H7 (cell line): ENCODE data around the gene FAR1. TPM values are rescaled to one million over a fixed set of nuclear protein-coding genes. Genes with fewer than 3 reads are reported as not detected.
"Not testable (repeated sequence)": the region's sequence is repeated elsewhere in the genome, so short reads cannot be mapped to it uniquely, and the experiment has no call there.

Source experiments
- DNase-seq: peaks from one replicate; pipeline ENCODE4 v3.0.0; 2012
- H3K27me3 ChIP-seq: 2 replicates; pipeline ENCODE4 v1.6.0; 2011; ENCODE audit warnings: mild to moderate bottlenecking, low read length; ENCODE audit not compliant: control insufficient read depth, insufficient read depth
- H3K36me3 ChIP-seq: replicated peaks from 2 replicates; pipeline ENCODE4 v1.5.1; 2011; ENCODE audit warnings: low read length; ENCODE audit not compliant: control insufficient read depth, insufficient read depth
- H3K4me3 ChIP-seq: 2 replicates; pipeline ENCODE4 v1.5.1; 2011; ENCODE audit warnings: low read depth, mild to moderate bottlenecking, control low read depth, low read length, moderate library complexity; ENCODE audit not compliant: insufficient read depth
- total RNA-seq: library from RNA; depleted of rRNA; stranded (reverse); fragments of >200 nt; shearing (Covaris generic); gene quantifications from 2 replicates; pipeline ENCODE4 v1.2.3, GENCODE V29; 2014

Gene FAR1
- total RNA-seq, 1 experiment from 2014 or later: 30.4 TPM

DNA sequence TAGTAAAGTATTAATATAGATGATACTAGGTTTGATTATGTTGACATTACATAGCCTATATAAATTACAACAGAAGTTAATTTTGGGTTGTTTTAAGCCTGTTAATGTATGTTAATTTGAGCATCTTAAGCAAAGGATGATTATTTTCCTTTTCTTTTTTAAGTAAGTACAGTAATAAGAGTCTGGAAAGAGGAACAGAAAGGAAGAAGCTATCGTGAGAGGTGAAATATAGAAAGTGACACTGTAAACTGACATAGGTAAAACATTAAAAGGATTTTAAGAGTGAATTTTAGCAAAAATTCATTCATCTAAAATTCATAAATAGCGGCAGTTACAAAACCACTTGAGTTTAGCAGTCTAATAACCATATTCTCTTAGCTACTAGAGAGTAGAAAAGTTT, 45.5 kb downstream of the FAR1 start:
- Histone ChIP-seq H3K4me3 (no peak overlapping the region), H3K27me3 (no peaks in the 10 kb centered on the region), H3K36me3 (peaks cover 10% of the 10 kb centered on the region)
- no peak for DNase-seq

DNA sequence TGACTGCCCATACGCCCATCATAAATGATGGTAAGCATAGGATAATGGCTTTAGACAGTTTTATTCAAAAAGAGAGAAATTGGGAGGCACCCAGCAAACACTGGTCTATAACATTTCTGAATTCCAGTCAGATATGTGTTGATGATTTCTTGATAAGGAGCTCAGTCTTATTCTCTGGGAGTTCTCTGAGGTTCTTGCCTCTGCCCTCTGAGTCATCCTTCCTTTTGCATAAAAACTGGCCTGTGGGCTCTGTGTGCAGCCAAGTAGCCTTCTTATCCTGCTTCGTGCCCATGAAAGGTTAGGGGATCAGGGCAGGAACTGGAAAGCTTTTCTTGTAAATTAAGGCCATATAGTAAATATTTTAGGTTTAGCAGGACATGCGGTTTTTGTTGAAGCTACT, 48.9 kb downstream of the FAR1 start:
- DNase-seq: no peak
- Histone ChIP-seq H3K27me3 (no peaks in the 10 kb centered on the region), H3K36me3 (peaks cover 6% of the 10 kb centered on the region), H3K4me3 (no peak overlapping the region)

DNA sequence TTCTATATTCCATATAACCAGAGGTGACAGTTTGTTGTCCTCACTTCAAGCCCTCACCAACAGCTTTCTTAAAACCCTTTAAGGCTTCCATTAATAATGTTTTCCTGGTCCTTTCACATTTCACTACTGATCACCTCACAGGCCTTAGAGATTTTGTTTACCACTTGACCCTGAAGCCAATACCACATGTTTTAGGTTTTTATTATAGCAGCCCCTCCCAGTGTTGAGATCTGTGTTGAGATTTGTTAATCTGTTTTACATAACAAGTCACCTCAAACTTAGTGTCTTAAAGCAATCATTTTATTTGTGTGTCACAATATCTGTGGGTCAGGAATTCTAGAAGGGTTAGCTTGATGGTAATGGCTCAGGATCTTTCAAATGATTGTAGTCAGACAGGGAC, 49.9 kb downstream of the FAR1 start:
- no peak for DNase-seq
- Histone ChIP-seq H3K4me3 (no peak overlapping the region), H3K36me3 (peaks cover 6% of the 10 kb centered on the region), H3K27me3 (no peaks in the 10 kb centered on the region)

DNA sequence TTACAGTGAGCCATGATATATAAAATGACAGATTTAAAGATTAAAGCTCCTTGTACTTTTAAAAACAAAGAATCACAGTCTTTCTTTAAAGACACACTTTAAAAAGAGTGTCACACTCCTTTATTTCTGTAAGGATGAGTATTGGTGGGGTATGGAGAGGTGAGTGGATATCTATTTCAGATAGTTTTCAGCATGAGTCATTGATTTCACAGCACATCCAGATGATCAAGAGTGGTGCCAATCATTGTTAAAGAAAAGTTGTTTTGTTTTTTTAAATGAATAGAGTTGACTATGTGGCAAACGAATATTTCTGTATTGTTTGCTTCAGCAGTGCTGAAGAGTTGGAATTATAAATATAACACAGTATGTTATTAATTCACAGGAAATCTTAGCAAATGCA, 52.5 kb downstream of the FAR1 start:
- no peaks in the 10 kb centered on the region for H3K27me3 ChIP-seq
- no peak for DNase-seq
- H3K4me3 ChIP-seq: no peak overlapping the region
- peaks cover 4% of the 10 kb centered on the region for H3K36me3 ChIP-seq

DNA sequence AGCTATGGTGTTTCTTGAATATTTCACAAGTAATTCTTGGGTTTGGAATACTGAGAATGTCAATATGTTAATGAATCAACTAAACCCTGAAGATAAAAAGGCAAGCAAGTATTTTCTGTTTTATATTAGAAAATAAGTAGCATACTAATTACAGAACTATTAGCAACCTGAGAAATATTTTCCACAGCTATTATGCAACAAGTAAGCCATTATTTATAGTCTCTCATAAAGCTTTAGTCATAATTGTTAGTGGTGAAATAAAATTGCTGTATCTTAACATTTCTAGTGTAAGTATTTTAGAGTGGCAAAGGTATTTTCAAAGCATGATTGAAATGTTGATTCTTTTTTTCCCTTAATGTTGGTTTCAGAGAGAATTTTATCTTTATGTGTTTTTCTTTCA, 53.3 kb downstream of the FAR1 start:
- Histone ChIP-seq H3K4me3 (no peak overlapping the region), H3K36me3 (peaks cover 2% of the 10 kb centered on the region)
- DNase-seq: no peak

DNA sequence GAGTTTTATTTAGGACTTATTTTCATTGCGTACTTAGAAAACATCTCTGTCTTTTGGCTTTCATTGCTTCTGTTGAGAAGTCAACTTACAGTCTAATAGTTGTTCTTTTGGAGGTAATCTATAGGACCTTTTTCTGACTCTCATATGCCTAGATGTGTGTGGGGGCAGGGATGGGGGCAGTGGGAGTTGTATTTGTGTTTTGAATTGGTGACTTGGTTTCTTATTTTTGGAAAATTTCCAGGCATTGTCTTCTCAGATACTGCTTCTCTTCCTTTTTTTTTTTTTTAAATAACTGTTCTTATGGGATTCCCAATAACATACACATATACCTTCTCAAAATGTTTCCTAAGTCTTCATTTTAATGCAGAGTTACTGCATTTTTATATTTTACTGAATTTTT, 58.0 kb downstream of the FAR1 start:
- H3K36me3 ChIP-seq: peaks cover 9% of the 10 kb centered on the region
- H3K27me3 ChIP-seq: no peaks in the 10 kb centered on the region
- DNase-seq: no peak
- no peak overlapping the region for H3K4me3 ChIP-seq

More for the DNA sequence above, 53.3 kb downstream of the FAR1 start:
- H3K27me3 ChIP-seq: no peaks in the 10 kb centered on the region

DNA sequence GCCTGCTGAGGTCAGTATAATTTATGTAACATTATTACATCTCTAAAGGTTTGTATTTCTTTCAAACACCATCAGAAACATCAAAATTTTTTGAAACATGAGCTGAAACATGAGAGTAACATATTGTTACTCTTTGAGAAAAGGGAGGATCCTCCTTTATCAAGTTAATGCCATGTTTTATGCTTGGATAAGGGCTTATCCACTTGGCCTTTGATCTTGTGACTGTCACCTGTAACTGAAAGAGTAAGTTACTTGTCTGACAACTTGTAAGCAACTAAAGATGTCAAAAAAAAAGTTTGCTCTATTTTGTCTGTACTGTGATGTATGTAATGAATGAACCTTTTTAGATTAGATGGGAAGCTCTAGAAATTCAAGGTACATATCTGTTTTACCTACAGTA, 59.6 kb downstream of the FAR1 start:
- Histone ChIP-seq H3K4me3 (no peak overlapping the region), H3K36me3 (peaks cover 8% of the 10 kb centered on the region), H3K27me3 (no peaks in the 10 kb centered on the region)
- DNase-seq: no peak

DNA sequence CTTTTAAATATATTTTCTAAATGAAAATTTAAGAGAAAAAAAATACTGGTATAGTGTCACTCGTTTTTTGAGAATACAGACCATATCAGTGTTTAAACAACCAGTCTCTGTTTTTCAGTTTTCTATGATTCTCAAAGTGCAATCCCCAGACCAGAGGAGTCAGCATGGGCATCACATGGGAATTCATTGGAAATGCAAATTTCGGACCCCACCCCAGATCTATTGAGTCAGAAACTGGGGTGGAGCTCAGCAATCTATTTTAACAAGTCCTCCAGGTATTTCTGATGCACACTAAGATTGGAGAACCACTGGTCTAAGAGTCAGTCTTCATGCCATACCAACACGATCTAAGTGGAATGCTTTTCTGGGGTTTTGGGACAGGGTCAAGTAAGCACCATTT, 66.1 kb downstream of the FAR1 start:
- no peak for DNase-seq
- Histone ChIP-seq H3K36me3 (no peaks in the 10 kb centered on the region), H3K4me3 (no peak overlapping the region), H3K27me3 (no peaks in the 10 kb centered on the region)

DNA sequence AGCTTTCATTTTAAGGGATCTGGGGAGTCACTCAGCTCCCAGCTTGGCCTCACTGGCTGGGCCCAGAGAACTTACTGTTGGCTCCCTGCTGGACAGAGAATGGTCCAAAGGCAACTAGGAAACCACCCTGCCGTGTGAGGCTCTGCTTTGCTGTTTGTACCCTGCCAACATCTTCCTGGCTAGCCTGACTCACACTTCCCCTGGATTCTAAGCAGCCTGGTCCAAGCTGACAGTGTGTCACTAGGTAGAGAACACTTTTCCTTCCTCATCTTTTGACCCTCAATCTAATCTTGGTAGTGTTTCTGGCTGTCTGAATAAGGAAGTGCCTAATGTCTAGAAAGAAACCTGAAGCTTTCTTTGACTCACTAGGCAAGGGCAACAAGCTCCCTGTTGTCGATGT, 76.7 kb downstream of the FAR1 start:
- no peak overlapping the region for H3K4me3 ChIP-seq
- H3K27me3 ChIP-seq: no peaks in the 10 kb centered on the region
- DNase-seq: no peak
- no peaks in the 10 kb centered on the region for H3K36me3 ChIP-seq

DNA sequence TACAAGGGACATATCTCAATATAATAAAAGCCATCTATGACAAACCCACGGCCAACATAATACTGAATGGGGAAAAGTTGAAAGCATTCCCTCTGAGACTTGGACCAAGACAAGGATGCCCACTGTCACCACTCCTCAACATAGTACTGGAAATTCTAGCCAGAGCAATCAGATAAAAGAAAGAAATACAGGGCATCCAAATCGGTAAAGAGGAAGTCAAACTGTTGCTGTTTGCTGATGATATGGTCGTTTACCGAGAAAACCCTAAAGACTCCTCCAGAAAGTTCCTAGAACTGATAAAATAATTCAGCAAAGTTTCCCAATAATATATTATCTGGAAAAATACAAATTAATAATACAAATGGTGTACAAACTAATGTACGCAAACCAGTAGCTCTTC, 84.8 kb downstream of the FAR1 start:
- DNase-seq: not testable (repeated sequence)

DNA sequence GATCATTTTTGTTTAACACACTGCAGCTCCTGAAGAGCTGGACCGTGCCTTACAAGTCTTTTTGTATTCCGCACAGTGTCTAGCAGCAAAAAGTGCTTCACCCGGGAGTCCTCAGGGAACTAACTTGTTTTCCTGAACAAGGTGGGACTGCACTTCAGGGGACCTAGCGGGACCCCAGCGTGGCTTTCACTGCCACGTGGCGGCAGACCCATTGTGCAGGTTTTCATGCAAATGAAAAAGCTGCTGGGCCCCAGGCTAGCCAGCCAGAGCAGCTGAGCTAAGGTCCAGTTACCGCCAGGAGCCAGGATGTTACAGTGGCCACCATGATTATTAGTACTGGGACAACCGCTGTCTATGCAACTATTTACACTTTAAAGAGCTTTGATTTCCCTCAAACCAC, 90.6 kb downstream of the FAR1 start:
- Histone ChIP-seq H3K36me3 (no peaks in the 10 kb centered on the region), H3K27me3 (no peaks in the 10 kb centered on the region), H3K4me3 (no peak overlapping the region)
- DNase-seq: no peak

More for the DNA sequence above, 84.8 kb downstream of the FAR1 start:
- H3K4me3 ChIP-seq, H3K36me3 ChIP-seq, H3K27me3 ChIP-seq: not testable (repeated sequence)

DNA sequence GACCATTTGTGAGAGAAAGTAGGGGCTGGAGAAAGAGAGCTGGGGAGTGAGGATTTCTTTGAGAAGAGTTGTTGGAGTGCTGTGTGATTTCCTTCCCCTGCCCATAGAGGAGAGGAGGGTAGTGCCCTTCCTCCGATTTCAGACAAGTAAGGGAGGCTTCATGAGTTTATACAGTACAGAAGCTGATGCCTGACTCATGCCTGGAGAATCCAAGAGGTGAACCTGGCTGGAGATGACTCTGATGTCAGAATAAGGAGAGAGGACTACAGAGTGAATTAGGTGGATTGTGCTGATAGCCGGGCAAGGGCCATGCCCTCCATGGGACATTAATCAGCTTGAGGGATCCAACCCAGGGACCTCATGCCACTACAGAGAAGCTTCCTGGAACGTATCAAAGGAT, 91.6 kb downstream of the FAR1 start:
- DNase-seq: no peak
- Histone ChIP-seq H3K27me3 (no peaks in the 10 kb centered on the region), H3K36me3 (no peaks in the 10 kb centered on the region), H3K4me3 (no peak overlapping the region)

DNA sequence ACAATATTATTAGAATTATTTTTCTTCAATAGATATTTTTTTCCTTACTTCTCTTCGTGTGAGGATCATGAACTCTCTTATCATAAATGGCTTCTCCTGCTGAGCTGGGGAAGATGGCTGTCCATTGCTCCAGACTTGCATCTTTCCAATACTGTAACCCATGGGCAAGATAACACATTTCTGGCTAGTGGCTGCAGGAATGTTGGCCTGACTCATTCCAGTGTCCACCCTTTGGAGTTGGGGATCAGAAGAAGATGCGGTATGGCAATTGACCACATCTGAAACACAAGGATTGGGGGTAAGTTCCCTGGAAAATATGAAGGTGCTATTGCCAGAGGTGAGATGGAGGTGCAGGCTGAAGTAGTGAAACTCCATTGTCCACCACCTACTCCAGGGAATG, 92.8 kb downstream of the FAR1 start:
- no peaks in the 10 kb centered on the region for H3K36me3 ChIP-seq
- no peak for DNase-seq
- no peak overlapping the region for H3K4me3 ChIP-seq
- no peaks in the 10 kb centered on the region for H3K27me3 ChIP-seq

DNA sequence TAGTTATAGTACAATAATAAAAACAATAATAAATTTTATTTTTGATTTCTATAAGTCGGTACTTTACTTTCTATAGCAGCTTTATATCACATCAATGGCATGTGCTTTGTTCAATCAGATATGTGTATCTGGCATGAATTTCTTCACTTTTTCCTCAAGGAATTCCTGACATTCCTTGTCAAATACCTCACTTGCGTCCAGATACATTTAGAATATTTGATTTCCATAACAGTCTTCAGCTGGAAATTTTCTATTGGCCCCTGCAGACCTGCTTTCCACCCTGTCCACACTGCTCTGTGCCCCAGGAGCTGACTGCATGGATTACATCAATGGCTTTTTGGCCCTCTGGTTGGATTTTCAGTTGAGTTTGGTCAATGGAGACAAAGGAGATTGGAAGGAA, 93.2 kb downstream of the FAR1 start:
- no peaks in the 10 kb centered on the region for H3K36me3 ChIP-seq
- no peaks in the 10 kb centered on the region for H3K27me3 ChIP-seq
- DNase-seq: no peak
- no peak overlapping the region for H3K4me3 ChIP-seq

DNA sequence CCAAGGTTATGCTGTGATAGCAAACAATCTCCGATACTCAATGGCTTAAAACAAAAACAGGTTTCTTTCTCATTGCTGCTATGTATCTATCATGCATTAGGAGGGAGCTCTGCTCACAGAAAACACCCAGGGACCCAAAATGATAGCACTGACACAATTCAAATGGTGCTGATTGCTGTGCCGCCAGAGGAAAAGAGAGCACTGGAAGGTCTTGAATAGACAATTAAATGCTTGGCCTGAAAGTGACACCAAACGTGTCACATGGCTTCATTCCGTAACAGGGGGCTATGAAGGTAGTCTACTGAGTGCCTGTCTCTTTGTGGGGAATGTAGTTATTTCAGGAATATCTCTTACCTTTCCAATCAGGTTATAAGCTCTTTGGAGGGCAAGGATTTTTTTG, 94.2 kb downstream of the FAR1 start:
- DNase-seq: no peak
- Histone ChIP-seq H3K4me3 (no peak overlapping the region), H3K36me3 (no peaks in the 10 kb centered on the region), H3K27me3 (no peaks in the 10 kb centered on the region)

DNA sequence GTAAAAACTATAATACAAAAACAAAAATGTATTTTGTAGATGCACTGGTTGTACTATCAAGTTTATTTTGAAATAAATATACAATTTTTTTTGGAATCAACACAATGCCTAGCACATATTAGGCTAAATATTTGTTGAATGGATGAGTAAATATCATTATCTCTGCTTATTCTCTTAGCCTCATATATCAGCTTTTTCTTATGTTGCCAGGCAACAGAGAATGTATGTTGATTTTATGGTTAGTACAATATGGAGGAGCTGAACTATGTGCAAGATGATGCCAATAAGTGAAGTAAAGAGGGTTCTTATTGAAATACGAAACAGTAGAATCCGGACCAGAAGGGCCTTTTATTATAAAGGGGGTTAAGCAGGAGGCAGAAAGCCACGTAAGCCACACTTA, 94.9 kb downstream of the FAR1 start:
- Histone ChIP-seq H3K4me3 (no peak overlapping the region), H3K27me3 (no peaks in the 10 kb centered on the region), H3K36me3 (no peaks in the 10 kb centered on the region)
- no peak for DNase-seq
